Activated CD8-positive, alpha-beta T cell treated with anti-CD3 and anti-CD28 coated beads for 36 hours (primary cell): Measurements from ENCODE around the gene DDX10. TPM values are rescaled to one million over a fixed set of nuclear protein-coding genes. Genes with fewer than 3 reads are reported as not detected.
A peak's percentile ranks its signal among the peaks of the same experiment; 100 is the strongest.

Experiments
- ATAC-seq: fragments of 200-7000 bp; cut with Tn5 transposase; one replicate; pipeline ENCODE4 v1.10.0; 2021; ENCODE audit warnings: mild to moderate bottlenecking, moderate library complexity
- CTCF ChIA-PET: fragments of 350-600 bp; sonication (Branson Sonifier 250); formaldehyde crosslinking; loops from one replicate; lab custom pipeline; 2021; ENCODE audit warnings: antibody characterized with exemption; lab: Charles Lee
- POLR2A ChIA-PET: fragments of 350-600 bp; sonication (Branson Sonifier 250); formaldehyde crosslinking; loops from one replicate; lab custom pipeline; 2021; ENCODE audit warnings: antibody characterized with exemption; lab: Charles Lee
- DNase-seq: peaks from one replicate; pipeline ENCODE4 v3.0.0-alpha.2; 2020
- H3K27ac Mint-ChIP-seq: one replicate; pipeline ENCODE4 v1.8.0; 2021; ENCODE audit warnings: mild to moderate bottlenecking, mixed read lengths
- H3K27me3 Mint-ChIP-seq: one replicate; pipeline ENCODE4 v1.8.0; 2021; ENCODE audit warnings: mixed read lengths
- H3K36me3 Mint-ChIP-seq: one replicate; pipeline ENCODE4 v1.8.0; 2021; ENCODE audit warnings: low read depth, mixed read lengths
- H3K4me1 Mint-ChIP-seq: one replicate; pipeline ENCODE4 v1.8.0; 2021; ENCODE audit warnings: low read depth, mixed read lengths
- H3K4me3 Mint-ChIP-seq: one replicate; pipeline ENCODE4 v1.8.0; 2021; ENCODE audit warnings: mild to moderate bottlenecking, moderate library complexity, mixed read lengths
- H3K9me3 Mint-ChIP-seq: one replicate; pipeline ENCODE4 v1.8.0; 2021; ENCODE audit warnings: mixed read lengths
- CTCF ChIP-seq: fragments of 200-600 bp; IDR thresholded peaks from one replicate; pipeline ENCODE4 v1.8.0; 2022; ENCODE audit warnings: antibody characterized with exemption, mild to moderate bottlenecking
- intact Hi-C: fragments of 100-400 bp; cut with micrococcal nuclease; formaldehyde crosslinking; loops from one replicate; pipeline ENCODE4 v1.10.0; 2022
- total RNA-seq, 2 experiments: library from RNA; stranded (reverse); gene quantifications; one replicate each; pipeline ENCODE4 v1.2.3, GENCODE V29; 2021

Gene DDX10
- total RNA-seq, 2 experiments from 2014 or later, result 45.4 to 46.3 TPM

GRCh38 chr11:108873310-108873709, 208.4 kb downstream of the DDX10 start:
- H3K4me1 Mint-ChIP-seq, result peaks cover 28% of the 10 kb centered on the region
- H3K27me3 Mint-ChIP-seq, result no peaks in the 10 kb centered on the region
- peaks cover 3% of the 10 kb centered on the region for H3K36me3 Mint-ChIP-seq
- H3K27ac Mint-ChIP-seq, result no peak overlapping the region
- H3K9me3 Mint-ChIP-seq, result no peaks in the 10 kb centered on the region
- ChIA-PET CTCF (no interaction called here), POLR2A (interaction anchor here (0.5 kb wide), 1 partner anchor 30 kb away, joined by 3 read pairs; no protein-coding TSS in a partner anchor)
- ATAC-seq (peak; percentile 20), DNase-seq (no peak)
- H3K4me3 Mint-ChIP-seq, result no peak overlapping the region
- no peak for TF ChIP-seq CTCF
- intact Hi-C loops, result no loop called here

- DNase-seq (no peak), ATAC-seq (no peak)
- CTCF ChIA-PET, result interaction anchor here (1.5 kb wide), 1 partner anchor 176 kb away, joined by 4 read pairs; no protein-coding TSS in a partner anchor
- POLR2A ChIA-PET, result interaction anchor here (0.5 kb wide), 1 partner anchor 29 kb away, joined by 3 read pairs; no protein-coding TSS in a partner anchor
- no peak for TF ChIP-seq CTCF
- no peak overlapping the region for H3K4me3 Mint-ChIP-seq
- intact Hi-C loops, result no loop called here
- no peaks in the 10 kb centered on the region for H3K27me3 Mint-ChIP-seq
- H3K9me3 Mint-ChIP-seq, result no peaks in the 10 kb centered on the region
- peaks cover 23% of the 10 kb centered on the region for H3K4me1 Mint-ChIP-seq
- peaks cover 3% of the 10 kb centered on the region for H3K36me3 Mint-ChIP-seq
- no peak overlapping the region for H3K27ac Mint-ChIP-seq
Measured at GRCh38 chr11:108873941-108874340, 209.1 kb downstream of the DDX10 start.

GRCh38 chr11:108875134-108875533, 210.3 kb downstream of the DDX10 start:
- ChIA-PET POLR2A (no interaction called here), CTCF (interaction anchor here (1.5 kb wide), 1 partner anchor 177 kb away, joined by 4 read pairs; no protein-coding TSS in a partner anchor)
- intact Hi-C loops, result no loop called here
- Mint-ChIP-seq H3K27ac (no peak overlapping the region), H3K4me3 (no peak overlapping the region), H3K9me3 (no peaks in the 10 kb centered on the region), H3K36me3 (peaks cover 3% of the 10 kb centered on the region), H3K27me3 (no peaks in the 10 kb centered on the region), H3K4me1 (peaks cover 22% of the 10 kb centered on the region)
- DNase-seq (no peak), ATAC-seq (no peak)
- TF ChIP-seq CTCF, result no peak

- DNase-seq, result no peak
- no peak for ATAC-seq
- Mint-ChIP-seq H3K9me3 (no peaks in the 10 kb centered on the region), H3K4me1 (peaks cover 19% of the 10 kb centered on the region), H3K36me3 (peaks cover 3% of the 10 kb centered on the region), H3K4me3 (no peak overlapping the region), H3K27me3 (no peaks in the 10 kb centered on the region), H3K27ac (no peak overlapping the region)
- ChIA-PET POLR2A (interaction anchor here (1.4 kb wide), 1 partner anchor 12 kb away, joined by 3 read pairs; no protein-coding TSS in a partner anchor), CTCF (no interaction called here)
- TF ChIP-seq CTCF, result no peak
- intact Hi-C loops, result no loop called here
Measured at GRCh38 chr11:108877178-108877577, 212.3 kb downstream of the DDX10 start.

GRCh38 chr11:108880510-108880909, 215.6 kb downstream of the DDX10 start:
- DNase-seq (no peak), ATAC-seq (no peak)
- no peak overlapping the region for H3K4me3 Mint-ChIP-seq
- peaks cover 13% of the 10 kb centered on the region for H3K4me1 Mint-ChIP-seq
- H3K27me3 Mint-ChIP-seq, result no peaks in the 10 kb centered on the region
- peaks cover 3% of the 10 kb centered on the region for H3K36me3 Mint-ChIP-seq
- ChIA-PET CTCF (no interaction called here), POLR2A (no interaction called here)
- H3K9me3 Mint-ChIP-seq, result no peaks in the 10 kb centered on the region
- H3K27ac Mint-ChIP-seq, result no peak overlapping the region
- no peak for TF ChIP-seq CTCF
- intact Hi-C loops, result no loop called here
